GM21390 (cell line): Measurements from ENCODE around the gene DRC7.

Experiments
- ATAC-seq: cut with Tn5 transposase; IDR thresholded peaks from one replicate; pipeline ENCODE4 v1.9.1; 2021; ENCODE audit not compliant: unreplicated experiment

Gene DRC7, protein sequence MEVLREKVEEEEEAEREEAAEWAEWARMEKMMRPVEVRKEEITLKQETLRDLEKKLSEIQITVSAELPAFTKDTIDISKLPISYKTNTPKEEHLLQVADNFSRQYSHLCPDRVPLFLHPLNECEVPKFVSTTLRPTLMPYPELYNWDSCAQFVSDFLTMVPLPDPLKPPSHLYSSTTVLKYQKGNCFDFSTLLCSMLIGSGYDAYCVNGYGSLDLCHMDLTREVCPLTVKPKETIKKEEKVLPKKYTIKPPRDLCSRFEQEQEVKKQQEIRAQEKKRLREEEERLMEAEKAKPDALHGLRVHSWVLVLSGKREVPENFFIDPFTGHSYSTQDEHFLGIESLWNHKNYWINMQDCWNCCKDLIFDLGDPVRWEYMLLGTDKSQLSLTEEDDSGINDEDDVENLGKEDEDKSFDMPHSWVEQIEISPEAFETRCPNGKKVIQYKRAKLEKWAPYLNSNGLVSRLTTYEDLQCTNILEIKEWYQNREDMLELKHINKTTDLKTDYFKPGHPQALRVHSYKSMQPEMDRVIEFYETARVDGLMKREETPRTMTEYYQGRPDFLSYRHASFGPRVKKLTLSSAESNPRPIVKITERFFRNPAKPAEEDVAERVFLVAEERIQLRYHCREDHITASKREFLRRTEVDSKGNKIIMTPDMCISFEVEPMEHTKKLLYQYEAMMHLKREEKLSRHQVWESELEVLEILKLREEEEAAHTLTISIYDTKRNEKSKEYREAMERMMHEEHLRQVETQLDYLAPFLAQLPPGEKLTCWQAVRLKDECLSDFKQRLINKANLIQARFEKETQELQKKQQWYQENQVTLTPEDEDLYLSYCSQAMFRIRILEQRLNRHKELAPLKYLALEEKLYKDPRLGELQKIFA

DNA sequence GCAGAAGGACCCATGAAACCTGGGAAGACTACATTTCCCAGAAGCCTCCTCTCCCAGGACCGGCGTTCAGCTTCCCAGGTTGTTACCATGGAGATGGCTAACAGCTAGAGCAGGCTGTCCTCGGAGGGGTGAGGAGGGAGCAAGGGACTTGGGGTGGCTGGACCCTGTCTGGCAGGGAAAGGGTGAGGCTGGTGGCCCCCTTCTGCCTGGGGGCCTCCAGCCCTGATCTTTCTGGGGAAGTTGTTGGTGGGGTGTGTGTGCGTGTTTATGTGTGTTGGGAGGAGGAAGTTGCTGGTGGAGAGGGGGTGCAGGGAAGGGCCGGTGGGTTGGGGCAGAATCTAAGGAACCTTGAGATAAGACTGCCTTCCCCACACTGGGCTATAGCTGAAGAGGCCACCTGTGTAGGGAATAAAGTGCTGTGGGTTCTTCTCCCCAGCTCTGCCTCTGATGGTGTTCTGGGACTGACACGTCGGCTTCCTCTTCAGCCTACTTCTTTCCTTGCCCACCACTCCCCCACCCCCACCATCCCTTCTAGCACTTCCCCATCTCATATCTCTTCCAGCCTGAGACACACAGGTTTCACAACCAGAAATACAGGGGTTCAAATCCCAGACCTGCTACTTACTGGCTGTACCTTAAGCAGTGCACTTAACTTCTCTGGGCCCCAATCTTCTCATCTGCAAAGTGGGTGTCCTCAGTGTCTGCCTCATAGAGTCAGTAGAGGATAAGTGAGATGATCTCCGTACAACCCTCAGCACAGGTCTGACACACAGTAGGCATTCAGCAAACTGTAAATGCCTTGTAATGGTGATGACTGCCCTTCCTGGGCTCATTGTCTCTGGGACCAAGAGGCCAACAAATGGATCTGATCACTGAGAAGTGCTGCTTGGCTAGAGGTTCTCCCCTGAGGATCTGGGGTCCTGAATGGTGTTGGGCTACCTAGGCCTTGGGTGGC lies at the start of gene DRC7:
TSS of gene DRC7 (plus strand) at position 82 of the 955 bp plus-strand sequence. CDS start 3,144 bp downstream, outside the sequence.
- peak; percentile 61 for ATAC-seq

DNA sequence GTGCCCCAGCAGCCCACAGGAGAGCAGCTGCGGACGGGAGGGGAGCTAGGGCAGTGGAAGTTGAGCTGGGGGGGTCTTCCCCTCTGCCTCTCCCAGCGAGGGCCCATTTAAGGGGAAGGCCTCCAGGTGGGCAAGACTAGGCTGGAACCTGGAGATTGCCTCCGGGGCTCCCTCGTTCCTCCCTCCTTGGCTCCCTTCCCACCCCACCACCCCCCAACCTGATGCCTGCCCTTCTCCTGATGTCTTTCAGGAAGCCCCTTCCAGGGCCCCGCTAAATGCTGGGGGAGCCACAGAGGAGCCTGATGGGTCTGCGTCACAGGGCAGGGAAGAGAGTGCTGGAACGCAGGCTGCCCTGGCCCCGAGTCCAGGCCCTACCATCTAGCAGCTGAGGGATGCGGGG lies 49.4 kb upstream of the DRC7 start:
- no peak for ATAC-seq

DNA sequence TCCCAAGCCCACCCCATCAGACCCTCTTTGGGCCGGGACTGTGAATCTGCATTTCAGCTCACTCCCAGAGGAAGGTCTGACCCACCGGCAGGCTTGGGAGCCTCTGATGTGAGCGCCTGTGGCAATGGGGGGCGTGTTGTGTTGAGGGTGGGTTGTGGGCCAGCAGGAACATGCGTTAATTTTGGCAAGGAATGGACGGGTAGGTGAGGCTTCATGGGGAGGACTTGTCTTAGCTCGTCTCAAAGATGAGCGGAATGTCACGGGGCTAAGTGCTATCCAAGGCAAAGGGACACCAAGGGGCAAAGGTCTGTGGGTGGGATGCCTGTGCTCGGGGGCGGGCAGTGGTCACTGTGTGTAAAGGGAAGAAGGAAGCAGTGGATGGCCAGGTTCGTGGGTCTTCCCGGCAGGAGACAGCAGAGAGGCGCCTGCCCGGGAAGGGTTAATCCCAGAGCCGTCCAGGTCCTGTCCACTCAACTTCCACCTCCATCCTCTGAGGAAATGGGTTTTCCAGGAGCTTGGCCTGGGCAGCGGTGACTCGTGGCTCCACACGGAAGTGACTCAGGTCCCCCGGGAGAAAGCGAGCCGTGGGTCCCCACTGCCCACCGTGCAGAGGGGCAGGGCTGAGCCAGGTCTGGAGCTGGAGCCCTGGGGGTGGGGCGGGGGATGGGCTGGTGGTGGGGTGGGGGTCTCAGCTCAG lies 48.8 kb upstream of the DRC7 start:
- no peak for ATAC-seq

DNA sequence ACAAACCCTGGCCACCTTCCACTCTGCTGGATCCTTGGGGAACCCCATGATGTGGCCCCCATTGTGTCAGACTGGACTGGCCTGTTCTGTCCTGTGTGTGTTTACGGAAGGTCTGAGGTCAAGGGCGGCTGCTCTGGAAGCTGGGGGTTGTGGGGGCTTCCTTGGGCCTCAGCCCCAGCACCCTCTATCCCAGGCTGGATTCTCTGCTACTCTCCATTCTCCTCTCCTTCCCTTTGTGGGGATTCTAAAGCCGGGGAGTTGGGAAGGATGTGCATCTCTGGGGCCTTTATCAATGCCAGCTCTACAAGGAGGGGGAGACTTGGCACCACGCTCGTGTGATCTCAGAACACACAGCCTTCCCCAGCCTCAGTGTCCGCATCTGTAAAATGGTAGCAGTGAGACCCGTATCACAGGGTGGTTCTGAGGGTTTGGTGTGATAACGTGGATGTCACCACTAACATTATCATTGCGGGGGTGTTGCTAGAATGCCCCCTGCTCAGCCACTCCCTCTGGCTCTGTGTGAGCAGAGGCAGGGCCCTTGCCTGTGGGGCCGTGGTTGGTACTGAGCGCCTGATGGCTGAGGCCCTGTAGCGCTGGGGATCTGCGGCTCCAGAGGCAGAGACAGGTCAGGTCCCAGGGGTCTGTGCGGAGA lies 48.1 kb upstream of the DRC7 start:
- no peak for ATAC-seq

DNA sequence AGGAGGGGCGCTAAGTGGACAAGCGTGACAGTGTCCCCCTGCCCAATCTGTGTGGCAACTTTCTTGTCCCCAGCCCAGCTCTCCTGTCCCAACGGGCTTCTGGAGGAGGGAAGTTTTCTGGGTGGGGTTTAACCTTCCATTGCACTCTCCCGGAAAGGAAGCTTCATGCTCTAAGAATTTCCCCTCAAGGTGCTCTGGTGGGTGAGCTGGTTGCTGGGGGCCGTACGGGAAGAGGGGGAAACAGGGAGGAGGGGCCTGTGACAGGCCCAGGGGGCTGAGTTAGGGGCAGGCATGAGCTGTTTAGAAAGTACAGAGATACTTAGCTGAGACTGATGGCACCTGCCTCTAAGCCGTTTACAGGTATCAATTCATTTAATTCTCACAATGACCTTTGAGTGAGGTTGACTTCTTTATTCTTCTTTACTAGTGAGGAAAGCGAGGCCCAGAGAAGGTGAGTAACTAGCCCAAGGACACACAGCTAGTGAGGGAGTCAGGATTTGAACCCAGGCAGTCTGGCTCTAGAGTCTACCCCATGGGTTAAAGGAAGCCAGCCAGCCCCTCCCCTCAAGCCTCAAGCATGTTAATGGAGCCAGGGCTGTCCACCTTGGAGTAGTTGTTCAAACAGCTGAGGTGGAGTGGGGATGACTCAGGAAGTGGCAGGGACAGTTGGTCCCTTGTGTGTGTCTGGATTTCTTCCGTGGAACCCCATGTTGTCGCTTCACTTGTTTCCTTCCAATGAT lies 47.3 kb upstream of the DRC7 start:
- no peak for ATAC-seq

DNA sequence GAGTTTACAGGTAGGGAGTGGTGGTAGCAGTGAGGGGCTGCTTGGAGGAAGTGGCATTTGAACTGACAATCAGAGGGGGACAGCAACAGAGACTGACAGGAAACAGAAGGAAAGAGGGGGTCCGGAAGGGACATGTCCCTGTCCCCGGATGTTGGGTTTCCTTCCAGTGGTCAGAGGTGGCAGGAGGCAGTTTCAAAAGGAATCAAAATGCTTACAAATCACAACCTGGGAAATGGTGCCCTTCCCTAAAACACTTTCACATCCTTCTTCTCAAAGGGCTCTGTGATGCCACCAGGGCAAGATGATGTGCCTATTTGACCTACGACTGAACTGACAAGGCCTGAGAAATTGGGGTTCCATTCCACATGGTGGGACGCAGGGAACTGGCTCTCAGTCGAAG lies 46.5 kb upstream of the DRC7 start:
- ATAC-seq: peak; percentile 39

DNA sequence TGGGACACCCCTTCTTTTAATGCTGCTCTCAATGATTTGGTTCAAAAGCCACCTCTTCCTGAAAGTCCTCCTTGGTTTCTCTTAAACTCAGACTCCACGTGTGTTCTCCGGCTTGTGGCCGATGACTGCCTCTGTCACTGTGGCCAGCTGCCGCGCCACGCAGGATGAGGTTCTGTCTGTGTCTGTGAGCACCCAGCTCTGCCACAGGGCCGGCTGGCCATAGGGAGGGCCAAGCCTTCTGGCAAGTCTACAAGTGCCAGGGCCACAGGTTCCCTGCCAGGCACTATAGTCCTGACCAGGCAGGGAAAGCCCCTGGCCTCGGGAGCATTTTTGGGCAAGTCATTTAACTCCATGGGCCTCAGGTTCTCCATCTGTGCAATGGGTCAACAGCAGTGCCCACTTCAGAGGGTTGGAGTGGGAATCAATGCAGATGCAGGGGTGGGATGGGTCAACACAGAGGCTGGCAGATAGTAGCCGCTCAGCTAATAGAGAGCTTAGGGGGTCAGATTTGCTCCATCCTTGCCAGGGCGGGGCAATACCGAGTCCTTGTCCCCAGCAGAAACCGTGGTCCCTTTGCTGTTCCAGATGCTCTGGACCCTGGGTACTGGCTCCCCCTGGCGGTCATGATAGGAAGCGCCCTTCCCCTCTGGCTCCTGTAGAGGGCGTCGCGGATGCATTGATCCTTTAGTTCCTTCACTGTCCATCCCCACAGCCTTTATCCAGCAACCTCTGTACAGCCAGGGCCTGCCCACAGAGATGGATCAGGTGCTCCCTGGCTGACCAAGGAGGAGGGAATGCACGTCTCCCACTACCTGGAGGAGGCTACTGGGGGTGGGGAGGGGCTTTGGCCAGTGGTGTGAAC lies 45.8 kb upstream of the DRC7 start:
- peak; percentile 48 for ATAC-seq

DNA sequence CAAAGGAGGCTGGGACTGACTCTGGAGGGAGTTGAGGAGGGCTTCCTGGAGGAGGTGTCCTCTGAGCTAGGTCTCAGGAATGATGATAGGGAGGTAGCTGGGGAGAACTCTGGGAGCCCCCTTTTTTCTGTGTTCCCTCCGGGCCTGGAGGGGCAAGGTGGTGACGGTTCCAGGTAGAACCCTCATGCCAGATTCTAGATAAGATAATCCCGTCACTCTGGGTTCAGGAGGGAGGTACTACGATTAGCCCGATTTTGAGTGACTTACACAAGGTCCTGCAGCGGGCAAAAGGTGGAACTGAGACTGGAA lies 45.2 kb upstream of the DRC7 start:
- ATAC-seq: no peak

DNA sequence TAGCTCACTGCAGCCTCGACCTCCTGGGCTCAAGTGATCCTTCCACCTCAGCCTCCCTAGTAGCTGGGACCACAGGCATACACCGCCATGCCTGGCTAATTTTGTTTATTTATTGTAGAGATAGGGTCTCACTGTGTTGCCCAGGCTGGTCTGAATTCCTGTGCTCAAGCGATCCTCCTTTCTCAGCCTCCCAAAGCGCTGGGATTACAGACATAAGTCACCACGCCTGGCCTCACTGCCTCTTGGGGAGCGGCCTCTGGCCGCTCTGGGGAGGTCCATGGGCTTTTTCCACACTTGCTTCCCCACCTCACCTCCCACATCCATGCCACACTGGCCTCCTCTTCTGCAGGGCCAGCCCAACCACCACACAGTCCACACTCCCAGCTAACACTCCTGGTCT lies 44.8 kb upstream of the DRC7 start:
- ATAC-seq: no peak

DNA sequence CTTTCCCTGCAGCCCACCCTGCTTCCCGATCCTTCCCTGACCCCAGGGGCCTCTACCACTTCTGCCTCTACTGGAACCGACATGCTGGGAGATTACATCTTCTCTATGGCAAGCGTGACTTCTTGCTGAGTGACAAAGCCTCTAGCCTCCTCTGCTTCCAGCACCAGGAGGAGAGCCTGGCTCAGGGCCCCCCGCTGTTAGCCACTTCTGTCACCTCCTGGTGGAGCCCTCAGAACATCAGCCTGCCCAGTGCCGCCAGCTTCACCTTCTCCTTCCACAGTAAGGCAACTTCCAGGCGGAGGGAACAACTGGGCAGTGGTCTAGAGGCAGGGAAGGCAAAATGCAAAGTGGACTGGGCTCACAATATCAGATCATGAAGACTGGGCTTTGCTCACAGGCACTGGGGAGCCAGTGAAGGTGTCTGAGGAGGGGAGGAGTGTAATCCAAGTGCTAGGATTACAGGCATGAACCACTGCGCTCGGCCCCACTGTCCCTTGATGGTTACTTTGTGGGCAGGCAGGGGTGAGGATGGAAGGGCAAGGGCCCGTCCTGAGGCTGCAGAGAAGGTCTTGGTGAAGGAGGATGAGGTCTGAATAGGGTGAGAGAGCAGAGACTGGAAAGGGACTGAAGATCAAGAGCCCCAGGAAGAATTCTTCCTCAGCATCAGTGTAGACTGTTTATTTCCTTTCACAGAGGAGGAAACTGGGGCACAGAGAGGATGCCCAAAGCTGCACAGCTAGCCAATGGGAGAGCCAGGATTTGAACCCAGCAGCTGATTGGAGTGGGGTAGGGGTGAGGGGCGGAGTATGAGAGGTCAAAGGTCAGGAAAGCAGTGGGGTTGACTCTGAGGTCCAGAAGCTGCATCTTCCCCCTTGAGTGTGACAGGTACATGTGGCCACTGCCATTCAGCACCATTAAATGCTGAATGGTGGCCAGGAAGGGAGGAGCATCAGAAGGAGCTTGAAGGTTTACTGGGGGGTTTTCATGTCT lies 43.0 kb upstream of the DRC7 start:
- ATAC-seq: no peak

DNA sequence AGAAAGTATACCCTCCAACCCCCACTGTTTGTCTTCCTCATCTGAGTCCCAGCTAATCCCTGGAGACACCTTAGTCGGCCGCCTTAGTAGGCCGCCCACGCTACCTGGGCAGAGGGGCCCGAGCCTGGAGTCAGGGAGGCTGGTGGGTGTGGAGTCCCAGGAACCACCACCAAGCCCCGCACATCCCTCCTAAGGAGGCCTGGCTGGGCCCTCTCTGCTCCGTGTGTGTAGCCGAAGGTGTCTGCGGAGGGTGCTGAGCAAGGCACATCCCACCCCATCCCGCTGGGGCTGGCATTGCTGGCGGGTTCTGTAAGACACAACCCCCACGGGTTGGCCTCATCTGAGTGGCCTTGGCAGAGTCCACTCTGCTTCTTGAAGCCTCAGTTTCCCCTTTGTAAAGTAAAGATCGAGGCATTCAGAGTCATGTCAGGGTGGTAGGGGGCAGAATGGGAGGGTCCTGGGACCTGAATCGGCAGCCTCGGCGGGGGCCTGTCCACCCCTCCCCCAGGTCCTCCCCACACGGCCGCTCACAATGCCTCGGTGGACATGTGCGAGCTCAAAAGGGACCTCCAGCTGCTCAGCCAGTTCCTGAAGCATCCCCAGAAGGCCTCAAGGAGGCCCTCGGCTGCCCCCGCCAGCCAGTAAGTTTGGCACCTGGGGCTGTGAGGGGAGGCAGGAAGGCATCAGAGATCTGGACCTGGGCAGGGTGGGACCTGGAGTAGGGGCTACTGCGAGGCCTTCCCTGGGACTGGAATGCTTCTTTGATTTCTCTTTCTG lies 41.7 kb upstream of the DRC7 start:
- no peak for ATAC-seq

DNA sequence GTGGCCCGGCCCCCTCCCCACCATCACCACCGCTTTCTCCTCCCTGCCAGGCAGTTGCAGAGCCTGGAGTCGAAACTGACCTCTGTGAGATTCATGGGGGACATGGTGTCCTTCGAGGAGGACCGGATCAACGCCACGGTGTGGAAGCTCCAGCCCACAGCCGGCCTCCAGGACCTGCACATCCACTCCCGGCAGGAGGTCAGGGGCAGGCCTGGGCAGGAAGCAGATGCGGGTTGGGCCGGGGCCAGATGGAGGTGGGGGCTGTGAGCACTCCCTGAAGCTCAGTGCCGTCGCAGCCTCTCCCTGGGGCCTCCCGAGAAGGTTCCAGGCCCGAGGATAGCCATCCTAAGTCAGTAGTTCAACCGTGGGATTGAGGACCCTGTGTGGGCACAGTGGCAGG lies 40.7 kb upstream of the DRC7 start:
- ATAC-seq: no peak

DNA sequence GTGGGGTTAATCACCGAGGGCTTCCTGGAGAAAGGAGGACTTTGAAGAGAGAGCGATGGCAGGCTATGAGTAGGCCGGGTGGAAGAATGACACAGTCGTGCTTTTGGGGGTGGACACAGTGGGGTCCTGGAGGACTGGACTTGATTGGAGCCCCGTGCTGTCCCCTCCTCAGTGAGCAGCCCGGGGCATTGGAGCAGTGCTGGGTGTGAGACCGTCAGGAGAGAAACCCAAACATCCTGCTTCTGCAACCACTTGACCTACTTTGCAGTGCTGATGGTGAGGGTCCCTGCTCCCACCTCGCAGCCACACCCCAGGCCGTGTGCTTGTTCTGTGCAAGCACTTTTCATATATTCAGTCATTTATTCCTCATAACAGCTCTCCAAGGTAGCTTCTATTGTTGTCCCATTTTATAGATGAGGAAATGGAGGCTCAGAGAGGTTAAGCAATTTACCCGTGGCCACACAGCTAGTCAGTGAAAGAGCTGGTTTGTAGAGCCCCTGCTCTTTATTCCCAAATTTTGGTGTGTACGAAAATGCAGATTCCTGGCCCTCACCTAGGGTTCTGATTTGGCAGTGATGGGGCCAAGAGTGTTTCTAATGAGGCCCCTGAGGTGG lies 38.2 kb upstream of the DRC7 start:
- no peak for ATAC-seq

DNA sequence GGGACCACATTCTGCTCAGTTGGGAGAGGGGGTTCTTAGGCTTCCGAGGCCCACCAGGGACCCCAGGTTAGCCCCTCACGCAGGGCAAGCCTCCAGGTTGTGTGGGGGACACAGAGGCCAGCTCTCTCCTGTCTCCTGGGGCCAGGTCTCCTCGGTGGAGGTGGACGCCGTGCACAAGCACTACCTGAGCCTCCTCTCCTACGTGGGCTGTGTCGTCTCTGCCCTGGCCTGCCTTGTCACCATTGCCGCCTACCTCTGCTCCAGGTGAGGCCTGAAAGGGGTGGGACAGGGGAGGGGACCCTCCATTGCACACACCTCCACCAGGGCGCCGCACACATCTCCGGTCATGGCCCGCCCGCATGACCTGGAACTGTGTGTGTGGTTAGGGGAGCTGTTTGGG lies 37.4 kb upstream of the DRC7 start:
- no peak for ATAC-seq

DNA sequence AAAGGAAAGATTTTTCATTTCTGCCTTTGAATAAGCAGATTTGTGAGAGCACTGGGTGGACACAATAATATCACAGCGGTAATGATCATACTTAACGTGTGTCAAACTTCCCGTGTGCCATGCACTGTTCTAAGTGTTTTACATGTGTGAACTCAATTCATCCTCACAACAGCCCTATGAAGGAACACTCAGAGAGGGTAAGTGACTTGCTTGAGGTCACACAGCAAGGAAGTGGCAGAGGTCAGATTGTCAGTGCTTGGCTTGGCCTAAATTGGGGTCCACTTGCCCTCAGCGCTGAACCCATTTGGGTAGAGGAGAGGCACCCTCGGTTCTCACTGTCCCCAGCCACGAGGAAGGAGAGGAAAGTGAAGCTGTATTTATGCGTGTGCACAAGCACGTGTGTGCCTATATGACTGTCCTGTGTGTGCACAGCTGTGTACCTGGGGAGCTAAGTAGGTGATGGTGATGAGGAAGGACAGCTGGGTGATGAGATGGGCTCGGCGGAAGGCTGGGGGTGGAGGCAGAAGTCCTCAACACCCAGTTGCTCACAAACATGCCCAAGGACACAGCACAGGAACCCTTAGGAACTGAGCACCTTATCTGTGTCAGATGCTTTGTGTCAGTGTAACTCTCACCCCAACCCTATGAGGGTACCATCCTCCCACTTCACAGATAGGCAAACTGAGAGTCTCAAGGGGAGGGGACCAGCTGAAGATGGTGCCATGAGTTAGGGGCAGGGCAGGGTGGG lies 36.3 kb upstream of the DRC7 start:
- no peak for ATAC-seq
